Keratinocyte (primary cell): Measurements from ENCODE around the gene KDR.

Source experiments
- CTCF ChIP-seq, 3 experiments: IDR thresholded peaks in 1 of 3; conservative IDR thresholded peaks in 1 of 3; optimal IDR thresholded peaks in 1 of 3; 2 replicates in 2 of 3; 3 replicates in 1 of 3; pipeline versions ENCODE3 to v1.5.1; 2011; ENCODE audit warnings: low read length in 3 of 3, mild to moderate bottlenecking in 3 of 3, moderate library complexity in 2 of 3, control low read depth in 1 of 3, inconsistent platforms in 1 of 3; ENCODE audit not compliant: insufficient read depth in 2 of 3; ENCODE audit errors: extremely low read depth in 1 of 3
- EZH2 ChIP-seq: IDR thresholded peaks from one replicate; pipeline ENCODE4 v1.6.1; 2012; ENCODE audit warnings: inconsistent platforms, mild to moderate bottlenecking, low read length, moderate library complexity

GRCh38 chr4:55154290-55154880 is 29.0 kb upstream of the KDR start:
- TF ChIP-seq CTCF (optimal IDR thresholded peaks at IDR 0.05 in 1 of 3, IDR thresholded peaks at IDR 0.05 in 1 of 3, conservative IDR thresholded peaks at IDR 0.05 in 1 of 3; ENCODE audit: extremely low read depth in 1 of 3, insufficient read depth in 2 of 3, low read length in 3 of 3) (no peak), EZH2 (no peak)
